ENCODE data around the gene PSMD1. TPM values are rescaled to one million over a fixed set of nuclear protein-coding genes. Genes with fewer than 3 reads are reported as not detected.
A peak's percentile ranks its signal among the peaks of the same experiment; 100 is the strongest.

Gene PSMD1
- total RNA-seq, 1 donor from 2014 or later, result 97.4 TPM

GRCh38 chr2:231123362-231123898 is 66.8 kb downstream of the PSMD1 start:
- Histone ChIP-seq H3K27ac (peak overlapping the region in 1 of 2 donors; percentile 38), H3K27me3 (no peaks in the 10 kb centered on the region), H3K4me3 (peak overlapping the region; percentile 4 to 26), H3K9me3 (no peaks in the 10 kb centered on the region), H3K36me3 (no peaks in the 10 kb centered on the region), H3K4me1 (peaks cover 0 to 8% of the 10 kb centered on the region in 2 donors)
- intact Hi-C loops (cut with DNase I), result no loop called here
- DNase-seq (ENCODE audit: low spot score in 2 of 2), result no peak
- no peak for TF ChIP-seq CTCF (IDR thresholded peaks at IDR 0.05)

- H3K27ac ChIP-seq, result peak within 1 kb of the TSS in 1 of 2 donors; percentile 38
- H3K4me3 ChIP-seq, result peak within 1 kb of the TSS; percentile 26 to 48
- H3K4me1 ChIP-seq, result peaks cover 3 to 8% of the 10 kb centered on the region in 2 donors
- DNase-seq (ENCODE audit: low spot score in 2 of 2), result no peak
- no peaks in the 10 kb centered on the region for H3K9me3 ChIP-seq
- no peaks in the 10 kb centered on the region for H3K27me3 ChIP-seq
- no peaks in the 10 kb centered on the region for H3K36me3 ChIP-seq
- intact Hi-C loops (cut with DNase I), result no loop called here
- TF ChIP-seq CTCF (IDR thresholded peaks at IDR 0.05), result no peak
Observed at GRCh38 chr2:231124838-231125568, 68.3 kb downstream of the PSMD1 start, which contains the start of gene HTR2B. Gene HTR2B (minus strand): TSS chr2:231125042. CDS start chr2:231123764, 1,278 bp downstream.

- H3K27me3 ChIP-seq, result no peaks in the 10 kb centered on the region
Observed at GRCh38 chr2:231126123-231126522, 69.5 kb downstream of the PSMD1 start.

GRCh38 chr2:231127480-231127879 is 70.8 kb downstream of the PSMD1 start:
- intact Hi-C loops (cut with DNase I), result no loop called here
- Histone ChIP-seq H3K36me3 (no peaks in the 10 kb centered on the region), H3K9me3 (no peaks in the 10 kb centered on the region), H3K27ac (no peak overlapping the region), H3K4me3 (no peak overlapping the region), H3K27me3 (no peaks in the 10 kb centered on the region), H3K4me1 (peaks cover 3 to 15% of the 10 kb centered on the region in 2 donors)
- no peak for TF ChIP-seq CTCF (IDR thresholded peaks at IDR 0.05)
- no peak for DNase-seq (ENCODE audit: low spot score in 2 of 2)

More at GRCh38 chr2:231126123-231126522, 69.5 kb downstream of the PSMD1 start:
- peaks cover 3 to 8% of the 10 kb centered on the region in 2 donors for H3K4me1 ChIP-seq
- no peak for DNase-seq (ENCODE audit: low spot score in 2 of 2)
- no peak for TF ChIP-seq CTCF (IDR thresholded peaks at IDR 0.05)
- H3K9me3 ChIP-seq, result no peaks in the 10 kb centered on the region
- H3K36me3 ChIP-seq, result no peaks in the 10 kb centered on the region
- no peak overlapping the region for H3K27ac ChIP-seq
- no peak overlapping the region for H3K4me3 ChIP-seq
- intact Hi-C loops (cut with DNase I), result no loop called here

- Histone ChIP-seq H3K4me1 (peaks cover 3 to 16% of the 10 kb centered on the region in 2 donors), H3K9me3 (no peaks in the 10 kb centered on the region), H3K4me3 (no peak overlapping the region), H3K27me3 (no peaks in the 10 kb centered on the region), H3K36me3 (no peaks in the 10 kb centered on the region), H3K27ac (no peak overlapping the region)
- intact Hi-C loops (cut with DNase I), result no loop called here
- no peak for TF ChIP-seq CTCF (IDR thresholded peaks at IDR 0.05)
- no peak for DNase-seq (ENCODE audit: low spot score in 2 of 2)
Observed at GRCh38 chr2:231127936-231128335, 71.3 kb downstream of the PSMD1 start.
